H4 (cell line): ENCODE data around the gene TRIM56. TPM values are rescaled to one million over a fixed set of nuclear protein-coding genes. Genes with fewer than 3 reads are reported as not detected.
"Not testable (repeated sequence)": the region's sequence is repeated elsewhere in the genome, so short reads cannot be mapped to it uniquely, and the experiment has no call there.

Experiments
- DNase-seq: peaks from one replicate; pipeline ENCODE4 v3.0.0-alpha.2; 2015; ENCODE audit warnings: low spot score
- total RNA-seq: library from RNA; depleted of rRNA; stranded (reverse); fragments of >200 nt; shearing (Covaris generic); gene quantifications from 2 replicates; pipeline ENCODE4 v1.2.3, GENCODE V29; 2014; rRNA removed

Gene TRIM56
- total RNA-seq, result 3.4 and 4.6 TPM in 2 replicates

- peak; percentile 90 for DNase-seq
These were observed at the start of gene TRIM56 for GRCh38 chr7:101085162-101085964. Gene TRIM56 (plus strand): TSS chr7:101085481. CDS start chr7:101087313, 1,832 bp downstream.

GRCh38 chr7:101035941-101036340 lies 49.3 kb upstream of the TRIM56 start:
- DNase-seq, result no peak

GRCh38 chr7:101041283-101041682 lies 44.0 kb upstream of the TRIM56 start:
- not testable (repeated sequence) for DNase-seq

- DNase-seq, result peak; percentile 31
These were observed 26.9 kb upstream of the TRIM56 start for GRCh38 chr7:101058355-101058754.

GRCh38 chr7:101059620-101059942 lies 25.7 kb upstream of the TRIM56 start:
- no peak for DNase-seq

GRCh38 chr7:101060992-101061391 lies 24.3 kb upstream of the TRIM56 start:
- DNase-seq, result no peak

GRCh38 chr7:101064176-101064550 lies 21.1 kb upstream of the TRIM56 start:
- not testable (repeated sequence) for DNase-seq

GRCh38 chr7:101065162-101065561 lies 20.1 kb upstream of the TRIM56 start:
- DNase-seq, result not testable (repeated sequence)

- no peak for DNase-seq
These were observed 19.0 kb upstream of the TRIM56 start for GRCh38 chr7:101066141-101066832.

- DNase-seq, result no peak
These were observed 18.5 kb upstream of the TRIM56 start for GRCh38 chr7:101066833-101067177.

GRCh38 chr7:101068401-101068800 lies 16.9 kb upstream of the TRIM56 start:
- no peak for DNase-seq

- not testable (repeated sequence) for DNase-seq
These were observed 13.7 kb upstream of the TRIM56 start for GRCh38 chr7:101071362-101072104.

- no peak for DNase-seq
These were observed 9.6 kb upstream of the TRIM56 start for GRCh38 chr7:101075646-101076045.

- DNase-seq, result not testable (repeated sequence)
These were observed 9.1 kb upstream of the TRIM56 start for GRCh38 chr7:101076183-101076582.

GRCh38 chr7:101077303-101078086 lies 7.8 kb upstream of the TRIM56 start:
- DNase-seq, result peak; percentile 75

- no peak for DNase-seq
These were observed 3.8 kb upstream of the TRIM56 start for GRCh38 chr7:101081432-101081831.

- DNase-seq, result no peak
These were observed 468 bp upstream of the TRIM56 start for GRCh38 chr7:101084865-101085161.

- DNase-seq, result no peak
These were observed 2.2 kb downstream of the TRIM56 start for GRCh38 chr7:101087334-101088068.

GRCh38 chr7:101088069-101088425 lies 2.8 kb downstream of the TRIM56 start:
- DNase-seq, result no peak

- DNase-seq, result no peak
These were observed 3.7 kb downstream of the TRIM56 start for GRCh38 chr7:101088858-101089529.

- DNase-seq, result no peak
These were observed 4.6 kb downstream of the TRIM56 start for GRCh38 chr7:101089876-101090275.
